ENCODE results near the gene NOTCH2.

The NOTCH2 gene

GRCh38 chr1:119898981-119899720, 170.3 kb downstream of the NOTCH2 start:
- no peak for DNase-seq

GRCh38 chr1:119898530-119898929, 170.9 kb downstream of the NOTCH2 start:
- no peak for DNase-seq

- DNase-seq = no peak
Observed at GRCh38 chr1:119896303-119896702, 173.2 kb downstream of the NOTCH2 start, which contains the start of gene ADAM30. Gene ADAM30 (minus strand): TSS chr1:119896515. CDS start chr1:119896336, 179 bp downstream.

DNA sequence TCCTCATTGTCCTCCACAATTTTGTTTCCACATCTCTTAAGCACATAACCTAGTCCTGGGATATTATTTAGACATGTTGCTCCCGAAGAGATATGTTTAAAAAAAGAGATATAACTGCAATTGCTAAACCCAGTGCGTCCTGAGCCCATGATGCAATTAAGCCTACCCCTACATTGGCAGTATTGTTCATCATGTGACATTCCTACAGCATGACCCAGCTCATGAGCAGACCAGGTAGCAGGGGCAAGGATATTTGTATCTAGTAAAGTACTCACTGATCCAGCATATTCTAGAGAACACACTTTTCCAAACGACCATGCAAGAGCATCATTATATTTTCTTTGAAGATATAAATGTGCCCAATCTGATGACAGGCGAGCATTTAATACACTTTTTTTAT, 174.4 kb downstream of the NOTCH2 start:
- DNase-seq = no peak

GRCh38 chr1:119893827-119894700, 175.4 kb downstream of the NOTCH2 start:
- DNase-seq = no peak

GRCh38 chr1:119893238-119893791, 176.1 kb downstream of the NOTCH2 start:
- DNase-seq = no peak

- DNase-seq = no peak
Observed at GRCh38 chr1:119891386-119891785, 178.1 kb downstream of the NOTCH2 start.

- DNase-seq = no peak
Observed at GRCh38 chr1:119888476-119888875, 181.0 kb downstream of the NOTCH2 start.

GRCh38 chr1:119887427-119887826, 182.0 kb downstream of the NOTCH2 start:
- DNase-seq = no peak

DNA sequence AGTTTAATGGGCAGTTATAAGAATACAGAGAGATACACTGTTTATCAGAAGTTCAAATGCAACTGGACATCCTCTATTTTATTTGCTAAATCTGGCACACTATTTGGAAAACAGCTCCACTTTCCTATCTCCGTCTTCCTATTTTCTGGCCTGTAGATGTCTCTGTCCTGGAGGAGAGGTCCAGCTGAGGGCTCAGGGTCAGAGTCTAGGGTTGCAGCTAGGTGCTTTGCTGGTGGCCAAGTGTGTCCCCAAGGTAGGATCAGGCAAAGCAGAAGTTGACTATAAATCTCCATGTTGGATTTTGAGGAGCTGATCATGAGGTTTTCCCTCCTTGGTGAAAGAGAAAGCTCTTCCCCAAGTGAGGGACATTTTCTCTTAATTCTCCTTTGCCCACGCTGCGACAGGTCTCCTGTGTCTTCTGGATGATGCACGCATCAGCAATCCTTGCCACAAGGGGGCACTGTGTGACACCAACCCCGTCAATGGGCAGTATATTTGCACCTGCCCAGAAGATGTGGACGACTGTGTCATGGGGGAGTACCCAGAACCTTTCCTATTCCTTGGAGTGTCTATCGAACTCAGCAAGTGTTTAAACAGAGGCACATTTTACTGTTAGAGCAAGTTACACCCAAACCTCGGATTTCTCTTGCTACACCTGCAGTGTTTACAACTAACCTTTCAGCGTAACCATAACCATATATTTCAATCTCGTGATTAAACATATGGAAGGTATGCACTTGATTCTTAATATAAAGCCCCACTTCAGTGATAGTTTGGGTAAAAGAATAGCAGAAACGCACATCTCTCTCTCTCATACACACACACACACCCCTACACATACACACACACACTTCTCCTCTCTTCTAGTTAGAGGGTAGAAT, 183.3 kb downstream of the NOTCH2 start:
- peak; percentile 11 for DNase-seq

DNA sequence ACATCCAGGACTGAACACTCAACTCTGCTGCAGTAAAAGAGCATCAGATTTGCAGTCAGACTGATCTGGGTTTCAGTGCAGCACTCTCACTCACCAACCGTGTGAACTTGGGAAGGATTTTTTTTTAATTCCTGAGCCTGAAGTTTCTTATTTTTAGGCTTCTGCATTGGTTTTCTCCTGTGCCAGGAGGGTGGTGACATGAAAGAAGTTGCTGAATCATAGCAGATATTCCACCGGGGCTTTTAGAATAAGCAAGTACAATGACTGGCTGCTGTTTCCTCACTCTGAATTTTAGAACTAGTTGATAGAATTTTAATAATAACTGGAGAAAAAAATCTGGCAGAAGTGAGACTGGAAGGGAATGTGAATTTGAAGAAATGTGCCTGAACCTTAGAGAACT, 184.8 kb downstream of the NOTCH2 start:
- no peak for DNase-seq

DNA sequence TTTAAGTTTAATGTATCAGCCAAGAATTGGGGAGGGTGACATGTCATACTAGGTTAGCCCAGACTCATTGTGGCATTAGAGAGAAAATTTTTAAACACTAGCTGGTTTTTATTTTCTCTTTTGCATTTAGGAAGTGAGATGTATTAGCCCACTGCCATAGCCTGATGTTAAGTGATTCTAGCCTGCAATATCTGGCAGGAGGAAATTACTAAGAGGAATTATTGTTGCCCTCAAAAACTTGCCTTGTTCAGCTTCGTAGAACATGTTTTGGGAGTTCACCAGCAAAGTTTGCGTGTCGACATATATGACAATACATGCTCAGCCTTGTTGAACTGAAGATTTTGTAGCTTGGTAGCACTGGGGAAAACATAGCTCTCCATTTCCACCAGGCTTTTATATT, 185.6 kb downstream of the NOTCH2 start:
- no peak for DNase-seq

DNA sequence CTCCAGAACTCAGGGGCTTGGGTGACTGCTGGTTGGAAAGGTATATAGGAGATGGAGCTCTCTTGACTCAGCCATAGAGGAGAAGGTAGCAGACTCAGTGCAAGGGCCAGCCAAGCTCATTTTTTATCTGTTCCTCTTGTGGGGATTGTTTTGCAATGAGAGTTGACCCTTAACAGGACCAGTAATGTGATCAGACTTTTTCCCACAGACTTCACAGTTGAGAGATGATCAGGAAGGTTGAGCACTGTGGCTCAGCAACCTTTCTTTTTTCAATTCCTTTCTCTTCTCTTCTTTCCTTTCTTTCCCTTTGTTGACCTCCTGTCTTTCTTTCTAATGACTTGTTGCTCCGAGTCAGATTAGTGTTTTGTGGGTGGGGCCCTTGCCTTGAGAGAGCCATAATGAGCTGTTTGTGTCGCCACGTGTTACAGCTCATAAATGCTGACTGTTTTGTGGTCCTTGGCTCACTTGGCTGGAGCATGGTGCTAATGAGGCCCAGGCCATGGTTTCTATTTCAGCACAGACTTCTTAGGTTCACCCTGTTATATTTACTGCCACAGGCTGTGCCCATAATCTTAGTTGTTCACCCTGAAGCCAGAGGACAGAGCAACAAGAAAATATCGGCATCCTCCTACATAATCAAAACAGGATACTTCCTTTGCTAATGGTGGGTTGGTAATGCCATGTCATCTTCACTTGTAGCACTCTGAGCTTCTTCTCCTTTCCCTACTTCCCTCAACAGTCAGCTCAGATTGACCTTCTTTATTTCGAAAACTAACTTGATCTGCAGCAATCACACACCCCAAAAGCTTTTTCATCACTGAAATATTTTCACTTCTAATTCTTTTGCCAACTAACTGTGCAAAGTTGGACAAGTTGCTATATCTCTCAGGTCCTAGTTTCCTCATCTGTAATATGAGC, 187.1 kb downstream of the NOTCH2 start:
- DNase-seq = no peak

DNA sequence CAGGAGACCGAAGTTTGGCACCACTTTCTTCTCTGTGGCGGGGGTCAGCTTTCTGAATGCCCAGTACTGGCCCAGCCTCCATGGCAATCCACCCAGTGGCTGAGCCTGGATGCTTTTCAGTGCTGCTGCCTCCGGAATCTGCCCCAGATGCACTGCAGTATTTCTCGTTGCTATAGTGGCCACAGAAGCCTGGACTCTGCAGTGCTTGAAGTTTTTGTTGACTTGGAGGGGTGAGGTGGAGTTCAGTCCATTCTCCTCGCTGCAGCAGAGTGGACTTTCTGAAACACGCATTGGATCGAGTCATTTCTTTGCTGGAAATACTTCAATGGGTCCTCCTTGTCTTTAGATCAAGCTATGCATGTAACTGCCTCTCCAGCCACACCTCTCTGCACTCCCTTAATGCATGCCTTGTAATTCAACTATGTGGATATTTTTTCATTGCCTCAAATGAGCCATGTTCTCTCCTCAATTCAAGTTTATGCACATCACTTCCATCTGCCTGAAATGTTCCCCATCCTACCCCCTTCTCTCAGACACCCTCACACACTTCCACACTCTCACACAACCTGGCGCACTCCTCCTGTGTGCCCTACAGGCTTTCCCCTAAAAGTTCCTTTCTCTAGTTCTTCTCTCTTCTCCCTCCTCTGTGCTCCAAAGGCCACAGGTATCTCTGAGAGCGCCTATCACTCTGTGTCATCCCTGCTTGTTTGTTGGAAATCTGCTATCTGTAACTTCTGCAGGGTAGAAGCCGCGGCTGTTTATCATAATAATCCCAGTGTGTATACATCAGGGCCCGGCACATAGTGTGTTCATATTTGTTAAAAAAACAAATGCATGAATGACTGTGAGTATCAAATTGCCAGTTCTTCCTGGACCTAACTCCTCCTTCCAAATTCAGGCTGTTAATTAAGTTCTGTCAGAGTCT, 189.7 kb downstream of the NOTCH2 start:
- no peak for DNase-seq

- no peak for DNase-seq
Observed at GRCh38 chr1:119878171-119878570, 191.3 kb downstream of the NOTCH2 start.

DNA sequence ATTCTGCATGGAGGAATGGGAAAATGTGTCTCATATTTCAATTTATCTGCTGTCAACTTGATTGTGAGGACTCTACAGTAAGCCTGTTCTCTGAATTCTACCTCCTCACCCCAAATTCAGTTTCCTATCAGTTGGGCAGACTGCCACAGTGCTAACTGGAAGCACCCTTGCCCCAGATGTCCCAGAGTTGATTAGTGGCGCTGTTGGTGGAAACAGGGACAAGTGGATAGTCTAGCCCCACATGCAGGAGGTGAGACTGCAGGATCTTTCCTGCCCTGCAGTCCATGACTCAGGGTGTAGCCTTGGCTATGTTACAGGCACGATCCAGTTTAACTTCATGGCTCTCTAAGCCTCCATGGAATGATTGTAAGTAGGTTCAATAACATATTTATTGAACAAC, 195.3 kb downstream of the NOTCH2 start:
- DNase-seq = no peak

DNA sequence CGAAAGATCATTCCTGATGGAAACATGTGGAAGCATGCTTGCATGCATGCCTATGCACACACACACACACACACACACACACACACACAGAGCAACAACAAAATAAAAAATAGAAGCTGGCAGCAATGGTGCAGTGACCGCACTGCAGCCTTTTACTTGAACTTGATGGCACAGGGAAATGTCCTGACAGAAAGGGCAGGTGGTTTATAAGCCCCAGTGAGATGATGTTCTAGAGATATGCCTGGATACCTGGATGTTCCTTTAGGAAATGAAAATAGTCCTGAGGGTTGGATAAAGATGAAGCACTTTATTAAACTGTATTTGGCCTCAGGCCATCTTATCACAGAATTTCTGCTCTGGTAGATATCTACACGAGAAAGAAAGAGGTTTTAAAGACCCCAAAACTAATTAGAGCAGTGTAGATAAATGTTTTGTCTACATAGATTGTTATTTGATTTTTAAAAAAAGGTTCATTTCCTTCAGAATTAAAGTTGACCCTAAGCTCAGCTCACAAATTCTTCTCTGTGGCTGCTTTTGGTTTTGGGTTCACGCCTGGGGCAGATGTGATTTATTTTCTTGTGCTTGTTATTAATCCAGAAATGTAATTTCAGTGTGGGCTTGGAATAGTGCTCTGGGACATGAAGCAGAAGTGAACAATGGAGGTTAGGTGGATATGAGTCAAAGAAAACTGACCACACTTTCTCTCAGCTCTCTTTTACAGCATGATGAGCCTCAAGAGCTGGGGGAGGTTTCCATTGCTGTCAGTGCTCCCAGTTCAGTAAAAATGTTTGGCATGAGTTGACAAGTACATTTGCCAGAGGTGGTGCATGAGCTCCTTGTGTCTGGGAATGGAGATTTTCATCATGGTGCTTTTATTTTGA, 196.1 kb downstream of the NOTCH2 start:
- no peak for DNase-seq

DNA sequence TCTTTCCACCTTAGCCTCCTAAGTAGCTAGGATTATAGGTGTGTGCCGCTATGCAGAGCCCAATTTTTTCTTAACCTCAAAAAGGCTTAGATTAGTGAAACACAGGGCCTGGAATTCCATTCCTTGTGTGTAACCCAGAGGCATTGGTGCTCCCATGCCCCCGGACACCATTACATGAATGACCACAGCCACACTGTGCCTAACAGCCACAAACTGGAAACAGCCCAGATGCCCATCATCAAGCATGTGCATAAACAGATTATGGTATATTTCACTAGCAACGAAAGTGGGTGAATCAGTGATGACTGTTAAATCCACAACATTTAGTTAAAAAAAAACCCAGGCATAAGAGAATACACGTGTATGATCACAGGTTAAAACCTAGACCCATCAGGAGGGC, 197.6 kb downstream of the NOTCH2 start:
- no peak for DNase-seq

- DNase-seq = peak; percentile 43
Observed at GRCh38 chr1:119870917-119871596, 198.4 kb downstream of the NOTCH2 start.
